ENCODE data around the gene CD63. TPM values are rescaled to one million over a fixed set of nuclear protein-coding genes. Genes with fewer than 3 reads are reported as not detected.

Gene CD63
- total RNA-seq, 1 experiment from 2014 or later = 581 TPM

- no peak within 1 kb of the TSS for H4K8ac ChIP-seq (replicated peaks; ENCODE audit: insufficient read length, low read depth, low read length)
- H3K23ac ChIP-seq (ENCODE audit: insufficient read length, low read depth, low read length) = no peak within 1 kb of the TSS
- H2AK5ac ChIP-seq (ENCODE audit: insufficient read length, low read length) = no peak within 1 kb of the TSS
- H3K4me2 ChIP-seq (ENCODE audit: insufficient read depth, insufficient read length, low read length) = peak within 1 kb of the TSS; percentile 88
- TF ChIP-seq CTCF (conservative IDR thresholded peaks at IDR 0.05) = no peak
- no peak within 1 kb of the TSS for H4K91ac ChIP-seq (ENCODE audit: insufficient read length, low read depth, low read length)
- H2BK15ac ChIP-seq (ENCODE audit: low read depth, low read length) = no peak within 1 kb of the TSS
- H3K23me2 ChIP-seq (ENCODE audit: insufficient read length, low read depth, low read length, poor library complexity, severe bottlenecking) = peaks cover 16% of the 10 kb centered on the region
- peak within 1 kb of the TSS; percentile 85 for H3K18ac ChIP-seq (ENCODE audit: insufficient read length, low read depth, low read length)
- no peaks in the 10 kb centered on the region for H3K9me3 ChIP-seq (ENCODE audit: control insufficient read depth, low read depth, low read length)
- no peak within 1 kb of the TSS for H2BK5ac ChIP-seq (ENCODE audit: insufficient read length, low read length)
- 0 out of 2 replicates have a peak, but pooled peaks cover 2% of the 10 kb centered on the region for H3K4me1 ChIP-seq (ENCODE audit: insufficient read depth, low read length)
- H3K14ac ChIP-seq (ENCODE audit: insufficient read depth, low read length) = peak within 1 kb of the TSS; percentile 79; the same call in 1 of the 2 replicates
- peak within 1 kb of the TSS; percentile 41 to 92 (median 70) for H3K27ac Mint-ChIP-seq
- no peak within 1 kb of the TSS for H3K56ac ChIP-seq (ENCODE audit: insufficient read length, low read depth, low read length)
- H3K4ac ChIP-seq (ENCODE audit: low read depth, low read length) = no peak within 1 kb of the TSS
- H3K79me1 ChIP-seq (ENCODE audit: insufficient read depth, low read depth, low read length, poor library complexity, severe bottlenecking) = peaks cover 5% of the 10 kb centered on the region
- H2BK20ac ChIP-seq (ENCODE audit: low read depth, low read length, poor library complexity, severe bottlenecking) = no peak within 1 kb of the TSS
- H3K4me3 Mint-ChIP-seq = peak within 1 kb of the TSS; percentile 92 to 98
- H4K20me1 ChIP-seq (ENCODE audit: control insufficient read depth, insufficient read depth, insufficient read length) = peaks cover 7% of the 10 kb centered on the region
- no peak within 1 kb of the TSS for H3T11ph ChIP-seq (ENCODE audit: low read length)
- no CpG with 5 or more reads among the region's 39 CpGs for WGBS (ENCODE audit: extremely low coverage, insufficient read length, low lambda C conversion rate)
- H3K9me3 Mint-ChIP-seq = no peaks in the 10 kb centered on the region
- peak within 1 kb of the TSS; percentile 39 for H3K9ac ChIP-seq (ENCODE audit: extremely low read depth, insufficient read length, low read length)
- peaks cover 0 to 3% (median under 1%) of the 10 kb centered on the region in 3 experiments; a peak in 1 of 7 replicates for H3K36me3 Mint-ChIP-seq (ENCODE audit: insufficient read depth in 1 of 3, low read depth in 3 of 3)
- H4K5ac ChIP-seq (ENCODE audit: insufficient read length, low read depth, low read length) = no peak within 1 kb of the TSS
- no peak within 1 kb of the TSS for H3K27ac ChIP-seq (ENCODE audit: insufficient read length, low read depth, low read length)
- H3K4me1 Mint-ChIP-seq = peaks cover 42 to 45% of the 10 kb centered on the region in 2 experiments
- H3K79me2 ChIP-seq (ENCODE audit: insufficient read depth, low read length) = no peaks in the 10 kb centered on the region; the same call in 1 of the 2 replicates
- no peak within 1 kb of the TSS for H2BK12ac ChIP-seq (ENCODE audit: insufficient read length, low read depth, low read length)
- H2AFZ ChIP-seq (ENCODE audit: low read length) = no peak within 1 kb of the TSS
- H3K27me3 ChIP-seq (ENCODE audit: insufficient read depth, low read length) = no peaks in the 10 kb centered on the region; the same call in 1 of the 2 replicates
- peak; percentile 99 for DNase-seq
- H3K27me3 Mint-ChIP-seq (ENCODE audit: low read depth) = peaks cover 32% of the 10 kb centered on the region
- H2BK120ac ChIP-seq (ENCODE audit: low read depth, low read length, poor library complexity, severe bottlenecking) = no peak within 1 kb of the TSS
Observed at GRCh38 chr12:55707841-55708694, 20.7 kb downstream of the CD63 start, which contains the start of gene ITGA7. Gene ITGA7, minus strand, starts transcription at chr12:55707904. Its CDS starts 222 bp downstream, at chr12:55707682.

Measured in H9 (cell line).